GM12801 (cell line): ENCODE data around the gene RAET1E.

Source experiments
- TF ChIP-seq, protein P1 (sequence below): IDR thresholded peaks from one replicate; pipeline ENCODE4 v1.5.1; 2011; ENCODE audit warnings: control low read depth; ENCODE audit not compliant: insufficient read length; ENCODE audit errors: extremely low read depth

Gene RAET1E

DNA sequence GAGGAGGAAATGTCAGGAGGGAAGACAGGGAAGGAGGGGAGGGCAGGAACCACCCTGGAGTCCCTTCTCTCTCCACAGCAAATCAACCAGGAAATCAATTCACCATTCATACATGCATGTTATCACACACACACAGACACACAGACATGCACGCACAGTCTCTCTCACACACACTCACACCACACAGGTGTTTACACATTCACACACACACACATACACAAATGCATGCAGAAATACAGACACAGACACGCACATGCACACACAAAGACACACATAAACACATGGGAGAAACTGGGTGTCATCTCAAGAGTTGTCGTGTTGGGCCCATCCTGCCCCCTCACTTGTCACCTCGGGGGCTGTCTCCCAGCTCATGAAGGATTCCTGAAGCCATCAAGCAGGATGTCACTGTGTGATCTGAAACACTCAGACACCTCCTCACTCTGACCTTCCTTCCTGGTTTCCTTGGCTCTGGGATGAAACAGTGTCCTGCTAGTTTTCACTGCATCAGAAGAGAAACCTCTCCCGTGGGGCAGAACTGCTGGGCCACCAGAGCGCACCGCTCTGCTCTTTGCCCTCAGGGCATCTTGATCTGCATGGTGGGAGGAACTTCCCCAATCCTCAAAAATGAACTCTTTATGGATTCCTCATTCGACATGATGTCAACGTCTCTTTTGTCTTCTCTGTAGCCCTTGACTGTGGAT lies 15.8 kb upstream of the RAET1E start:
- TF ChIP-seq, protein P1, sequence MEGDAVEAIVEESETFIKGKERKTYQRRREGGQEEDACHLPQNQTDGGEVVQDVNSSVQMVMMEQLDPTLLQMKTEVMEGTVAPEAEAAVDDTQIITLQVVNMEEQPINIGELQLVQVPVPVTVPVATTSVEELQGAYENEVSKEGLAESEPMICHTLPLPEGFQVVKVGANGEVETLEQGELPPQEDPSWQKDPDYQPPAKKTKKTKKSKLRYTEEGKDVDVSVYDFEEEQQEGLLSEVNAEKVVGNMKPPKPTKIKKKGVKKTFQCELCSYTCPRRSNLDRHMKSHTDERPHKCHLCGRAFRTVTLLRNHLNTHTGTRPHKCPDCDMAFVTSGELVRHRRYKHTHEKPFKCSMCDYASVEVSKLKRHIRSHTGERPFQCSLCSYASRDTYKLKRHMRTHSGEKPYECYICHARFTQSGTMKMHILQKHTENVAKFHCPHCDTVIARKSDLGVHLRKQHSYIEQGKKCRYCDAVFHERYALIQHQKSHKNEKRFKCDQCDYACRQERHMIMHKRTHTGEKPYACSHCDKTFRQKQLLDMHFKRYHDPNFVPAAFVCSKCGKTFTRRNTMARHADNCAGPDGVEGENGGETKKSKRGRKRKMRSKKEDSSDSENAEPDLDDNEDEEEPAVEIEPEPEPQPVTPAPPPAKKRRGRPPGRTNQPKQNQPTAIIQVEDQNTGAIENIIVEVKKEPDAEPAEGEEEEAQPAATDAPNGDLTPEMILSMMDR = no peak

DNA sequence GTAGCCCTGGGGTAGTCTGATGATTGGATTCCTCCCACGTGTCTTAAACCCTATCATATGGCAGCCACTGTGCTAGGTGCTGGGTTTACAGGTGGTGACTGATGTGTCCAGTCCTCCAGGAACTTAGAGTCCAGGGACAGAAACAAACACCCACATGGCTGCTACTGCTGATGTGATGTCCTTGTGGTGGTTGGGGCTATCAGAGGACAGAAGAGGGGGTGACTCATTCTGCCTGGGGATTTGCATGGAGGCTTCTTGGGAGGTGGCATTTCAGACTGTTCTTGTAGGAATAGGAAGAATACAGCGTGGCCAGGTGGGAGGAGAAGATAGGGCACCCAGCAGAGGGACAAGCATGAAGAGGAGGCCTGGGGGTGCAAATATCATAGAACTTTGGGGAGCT lies 15.2 kb upstream of the RAET1E start:
- TF ChIP-seq, protein P1 = no peak

DNA sequence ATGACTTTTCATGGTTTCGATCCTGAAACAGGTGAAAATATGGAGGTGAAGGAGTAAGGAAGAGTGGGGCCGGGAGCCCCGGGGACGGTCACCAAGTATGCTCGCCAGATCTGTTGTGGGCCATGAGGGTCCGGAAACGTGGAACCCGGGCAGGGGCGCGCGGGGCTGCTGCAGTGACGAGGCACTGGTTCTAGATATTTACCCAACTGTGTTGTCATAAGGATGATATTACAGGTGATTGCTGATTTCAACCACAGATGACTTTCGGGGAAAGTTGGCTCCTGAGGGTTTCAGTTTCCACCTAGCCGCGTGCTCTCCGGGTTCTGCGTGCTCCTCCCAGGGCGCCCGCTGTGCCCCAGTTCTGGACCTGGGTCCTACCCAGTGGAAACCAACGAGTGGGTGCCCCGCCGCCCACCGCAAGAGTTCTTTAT lies 12.8 kb upstream of the RAET1E start:
- TF ChIP-seq, protein P1 = no peak

DNA sequence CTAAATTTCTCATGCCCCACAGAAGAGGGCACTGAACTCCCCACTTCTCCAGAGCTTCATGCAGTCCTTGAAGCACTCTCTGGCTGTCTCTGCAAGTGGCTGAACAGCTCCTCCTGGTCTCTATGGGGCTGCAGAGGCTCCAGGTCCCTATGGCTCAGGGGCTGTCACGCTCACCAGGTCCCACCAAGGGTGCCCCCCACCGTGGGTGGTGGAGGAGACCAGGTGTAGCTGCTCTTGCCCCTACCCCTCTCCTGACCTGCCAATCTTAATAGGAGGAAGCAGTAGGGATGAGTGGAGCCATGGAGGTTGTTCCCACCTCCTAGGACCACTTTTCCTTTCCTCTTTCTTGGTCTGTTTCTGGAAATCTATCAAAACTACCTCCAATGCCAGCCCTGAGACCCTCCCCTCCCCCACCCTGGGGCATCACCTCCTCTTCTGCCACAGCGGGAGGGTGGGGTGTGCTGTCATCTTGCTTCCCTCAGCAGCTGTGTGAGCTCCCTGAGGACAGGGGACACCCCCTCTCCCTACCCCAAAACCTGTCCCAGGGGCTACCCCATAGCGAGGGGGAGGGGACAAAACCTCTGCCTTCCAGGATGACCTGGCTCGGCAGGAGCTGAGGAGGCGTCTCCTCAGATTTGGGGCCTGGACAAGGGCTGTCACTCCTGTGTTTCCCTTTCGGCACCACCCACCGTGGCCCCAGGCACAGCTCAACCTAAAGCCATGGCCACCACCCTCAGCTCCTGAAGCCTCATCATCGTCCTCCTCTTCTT lies 12.0 kb upstream of the RAET1E start:
- TF ChIP-seq, protein P1 = no peak

DNA sequence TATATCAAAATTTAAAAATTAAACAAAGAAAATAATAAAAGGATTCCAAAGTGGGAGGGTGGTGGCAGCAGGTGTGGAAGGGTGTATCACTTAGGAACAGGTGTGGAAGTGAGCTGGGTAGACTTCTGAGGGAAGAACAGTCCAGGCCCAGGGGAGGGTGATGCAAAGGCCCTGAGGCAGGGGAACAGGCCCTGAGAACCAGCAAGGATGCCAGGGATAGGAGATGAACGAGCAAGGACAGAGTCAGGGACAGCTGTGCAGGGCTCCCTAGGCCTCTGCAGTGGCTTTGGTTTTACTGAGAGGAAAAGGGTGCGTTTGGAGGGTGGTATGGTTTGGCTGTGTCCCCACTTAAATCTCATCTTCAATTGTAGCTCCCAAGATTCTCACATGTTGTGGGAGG lies 9.4 kb upstream of the RAET1E start:
- TF ChIP-seq, protein P1 = no peak

DNA sequence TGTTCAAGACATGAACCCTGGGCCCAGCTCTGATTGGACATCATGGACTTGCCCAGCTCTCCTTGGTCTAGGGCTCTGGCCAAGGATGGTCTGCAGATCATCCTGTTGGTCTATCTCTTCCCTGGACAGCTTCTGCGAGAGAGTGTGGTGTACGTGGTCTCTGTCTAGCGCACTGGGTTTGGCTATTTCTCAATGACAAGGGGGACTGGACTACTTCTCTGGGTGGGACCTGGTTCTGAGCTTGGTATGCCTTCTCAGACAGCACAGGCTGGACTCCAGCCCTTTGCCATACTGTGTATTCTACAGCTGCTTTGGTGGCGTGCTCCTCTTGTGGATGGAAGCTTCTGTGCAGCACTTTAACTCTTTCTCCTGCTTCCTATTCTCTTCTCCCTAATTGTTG lies 8.5 kb upstream of the RAET1E start:
- TF ChIP-seq, protein P1 = no peak

DNA sequence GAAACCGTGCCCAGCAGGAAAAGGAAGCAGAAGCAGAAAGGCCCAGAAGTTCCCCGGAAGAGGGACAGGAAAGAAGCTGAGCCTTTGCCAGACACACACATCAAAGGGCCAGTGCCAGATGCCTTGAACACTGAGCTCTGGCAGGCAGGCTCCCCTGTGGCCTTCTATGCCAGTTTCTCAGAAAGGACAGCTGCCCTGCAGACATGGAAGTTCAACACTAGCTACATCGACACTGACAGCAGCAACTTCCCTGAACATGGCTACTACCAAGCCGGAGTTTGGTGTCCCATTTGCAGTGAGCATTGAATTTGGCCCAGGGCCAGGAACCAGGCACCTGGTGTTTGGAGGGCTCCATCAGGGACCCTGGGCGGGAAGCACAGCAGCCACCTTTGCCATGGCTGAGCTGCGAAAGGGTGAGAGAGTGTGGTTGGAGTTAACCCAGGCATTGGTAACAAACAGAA lies 8.0 kb upstream of the RAET1E start:
- TF ChIP-seq, protein P1 = no peak
